Measurements from ENCODE around the gene CCAR1. TPM values are rescaled to one million over a fixed set of nuclear protein-coding genes. Genes with fewer than 3 reads are reported as not detected.
"Not testable (repeated sequence)": the region's sequence is repeated elsewhere in the genome, so short reads cannot be mapped to it uniquely, and the experiment has no call there.

The CCAR1 gene
- total RNA-seq, 1 donor from 2014 or later: 98.8 TPM

- DNase-seq (no peak), ATAC-seq (ENCODE audit: low read depth) (no peak)
- intact Hi-C loops (cut with micrococcal nuclease): no loop called here
- H3K4me1 Mint-ChIP-seq: no peaks in the 10 kb centered on the region
- ChIA-PET POLR2A (no interaction called here), CTCF (no interaction called here)
- no peaks in the 10 kb centered on the region for H3K27me3 Mint-ChIP-seq
- no peak for TF ChIP-seq CTCF (IDR thresholded peaks at IDR 0.05)
- no peak overlapping the region for H3K27ac Mint-ChIP-seq
- H3K36me3 Mint-ChIP-seq (ENCODE audit: low read depth): no peaks in the 10 kb centered on the region
- H3K4me3 Mint-ChIP-seq: no peak overlapping the region
- no peaks in the 10 kb centered on the region for H3K9me3 Mint-ChIP-seq
Measured at GRCh38 chr10:68700197-68700596, 20.8 kb upstream of the CCAR1 start.

GRCh38 chr10:68705548-68705947 lies 15.5 kb upstream of the CCAR1 start:
- CTCF ChIA-PET: no interaction called here
- no peaks in the 10 kb centered on the region for H3K4me1 Mint-ChIP-seq
- no peak overlapping the region for H3K4me3 Mint-ChIP-seq
- ATAC-seq (ENCODE audit: low read depth) (no peak), DNase-seq (no peak)
- H3K27me3 Mint-ChIP-seq: no peaks in the 10 kb centered on the region
- POLR2A ChIA-PET: no interaction called here
- TF ChIP-seq CTCF (IDR thresholded peaks at IDR 0.05): no peak
- no peak overlapping the region for H3K27ac Mint-ChIP-seq
- H3K36me3 Mint-ChIP-seq (ENCODE audit: low read depth): no peaks in the 10 kb centered on the region
- intact Hi-C loops (cut with micrococcal nuclease): no loop called here
- no peaks in the 10 kb centered on the region for H3K9me3 Mint-ChIP-seq

- DNase-seq; H3K36me3 Mint-ChIP-seq (ENCODE audit: low read depth); H3K9me3 Mint-ChIP-seq; H3K27me3 Mint-ChIP-seq; H3K4me3 Mint-ChIP-seq; ATAC-seq (ENCODE audit: low read depth); H3K27ac Mint-ChIP-seq; intact Hi-C loops (cut with micrococcal nuclease); CTCF ChIA-PET; H3K4me1 Mint-ChIP-seq; POLR2A ChIA-PET: not testable (repeated sequence)
Measured at GRCh38 chr10:68708987-68709386, 12.1 kb upstream of the CCAR1 start.

DNA sequence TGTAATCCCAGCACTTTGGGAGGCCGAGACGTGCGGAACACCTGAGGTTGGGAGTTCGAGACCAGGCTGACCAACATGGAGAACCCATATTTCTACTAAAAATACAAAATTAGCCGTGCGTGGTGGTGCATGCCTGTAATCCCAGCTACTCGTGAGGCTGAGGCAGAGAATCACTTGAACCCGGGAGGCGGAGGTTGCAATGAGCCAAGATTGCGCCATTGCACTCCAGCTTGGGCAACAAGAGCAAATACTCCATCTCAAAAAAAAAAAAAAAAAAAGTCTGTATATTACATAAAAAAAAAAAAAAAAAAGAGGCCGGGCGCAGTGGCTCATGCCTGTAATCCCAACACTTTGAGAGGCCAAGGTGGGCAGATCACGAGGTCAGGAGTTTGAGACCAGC lies 8.0 kb upstream of the CCAR1 start:
- H3K4me1 Mint-ChIP-seq; H3K4me3 Mint-ChIP-seq; intact Hi-C loops (cut with micrococcal nuclease); H3K36me3 Mint-ChIP-seq (ENCODE audit: low read depth); H3K27ac Mint-ChIP-seq; H3K27me3 Mint-ChIP-seq; DNase-seq; POLR2A ChIA-PET; ATAC-seq (ENCODE audit: low read depth); CTCF ChIA-PET; H3K9me3 Mint-ChIP-seq: not testable (repeated sequence)

- POLR2A ChIA-PET: no interaction called here
- TF ChIP-seq CTCF (IDR thresholded peaks at IDR 0.05): no peak
- H3K36me3 Mint-ChIP-seq (ENCODE audit: low read depth): peaks cover 14% of the 10 kb centered on the region
- CTCF ChIA-PET: no interaction called here
- ATAC-seq (ENCODE audit: low read depth) (no peak), DNase-seq (no peak)
- H3K9me3 Mint-ChIP-seq: no peaks in the 10 kb centered on the region
- no peak overlapping the region for H3K27ac Mint-ChIP-seq
- H3K27me3 Mint-ChIP-seq: no peaks in the 10 kb centered on the region
- intact Hi-C loops (cut with micrococcal nuclease): no loop called here
- no peak overlapping the region for H3K4me3 Mint-ChIP-seq
- peaks cover 11% of the 10 kb centered on the region for H3K4me1 Mint-ChIP-seq
Measured at GRCh38 chr10:68717435-68717834, 3.6 kb upstream of the CCAR1 start.

DNA sequence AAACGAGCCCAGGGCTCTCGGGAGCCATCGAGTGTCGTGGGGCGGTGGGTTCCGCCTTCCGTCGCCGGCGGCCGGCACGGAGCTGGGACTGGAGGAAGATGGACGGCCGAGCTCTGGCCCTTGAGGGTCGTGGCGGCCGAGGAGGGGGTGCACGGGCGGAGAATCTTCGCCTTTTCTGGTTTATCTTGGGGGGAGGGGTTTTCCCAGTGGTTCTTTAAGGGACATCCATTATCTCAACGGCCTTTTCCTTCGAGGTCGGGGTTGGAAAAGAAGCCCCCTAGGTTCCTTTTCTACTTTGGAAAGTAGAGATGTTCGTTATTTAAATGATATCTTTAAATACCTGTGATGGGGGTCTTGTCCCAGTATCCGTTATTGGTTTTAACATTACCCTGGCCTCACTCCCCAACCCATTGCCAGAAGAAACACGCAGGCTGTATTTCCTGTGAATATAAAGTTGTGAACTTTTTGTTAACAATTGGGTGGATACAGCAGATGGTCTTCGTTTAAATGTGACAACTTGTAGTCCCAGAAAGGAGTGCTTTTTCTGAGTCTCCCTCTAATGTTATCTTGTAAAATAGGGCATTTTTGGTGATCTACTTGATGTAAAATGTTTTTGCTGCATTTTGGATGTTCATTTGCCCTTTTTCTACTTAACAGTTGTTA lies 765 bp downstream of the CCAR1 start:
- peak overlapping the region; percentile 98 for H3K27ac Mint-ChIP-seq
- peaks cover 16% of the 10 kb centered on the region for H3K4me1 Mint-ChIP-seq
- H3K4me3 Mint-ChIP-seq: peak overlapping the region; percentile 92
- intact Hi-C loops (cut with micrococcal nuclease): loop anchor here (1.0 to 5.0 kb wide), 14 partner anchors 122 to 1425 kb away; partner anchors contain the start of genes DDX21, DDX50, HERC4 and HNRNPH3
- DNase-seq (no peak), ATAC-seq (ENCODE audit: low read depth) (no peak)
- no peak for TF ChIP-seq CTCF (IDR thresholded peaks at IDR 0.05)
- no peaks in the 10 kb centered on the region for H3K27me3 Mint-ChIP-seq
- peaks cover 45% of the 10 kb centered on the region for H3K36me3 Mint-ChIP-seq (ENCODE audit: low read depth)
- ChIA-PET CTCF (no interaction called here), POLR2A (interaction anchor here (0.7 to 2.5 kb wide), 11 partner anchors 39 to 647 kb away, joined by 3 to 11 read pairs (median 4); partner anchors contain the start of genes DDX21, DNA2, HERC4 and HNRNPH3)
- H3K9me3 Mint-ChIP-seq: no peaks in the 10 kb centered on the region
